Smooth muscle cell (in vitro differentiated cells): Measurements from ENCODE around the gene C10orf67. TPM values are rescaled to one million over a fixed set of nuclear protein-coding genes. Genes with fewer than 3 reads are reported as not detected.
A peak's percentile ranks its signal among the peaks of the same experiment; 100 is the strongest.
"Not testable (repeated sequence)": the region's sequence is repeated elsewhere in the genome, so short reads cannot be mapped to it uniquely, and the experiment has no call there.

Source experiments
- DNase-seq: peaks from one replicate; lab custom pipeline; 2025; ENCODE audit not compliant: unreplicated experiment; lab: John Stamatoyannopoulos, UW
- H2AFZ ChIP-seq: fragments of 200-600 bp; sonication (generic); 2 replicates; pipeline ENCODE4 v1.6.0; 2016; ENCODE audit warnings: antibody characterized with exemption, low read depth, mild to moderate bottlenecking
- H3F3A ChIP-seq: fragments of 200-600 bp; sonication (generic); 2 replicates; pipeline ENCODE4 v1.6.0; 2017; ENCODE audit warnings: antibody characterized with exemption, low read depth
- H3K27ac ChIP-seq: fragments of 200-600 bp; sonication (generic); 2 replicates; pipeline ENCODE4 v1.5.1; 2016; ENCODE audit warnings: low read depth, mild to moderate bottlenecking
- H3K27me3 ChIP-seq: fragments of 200-600 bp; sonication (generic); 2 replicates; pipeline ENCODE4 v1.6.1; 2016; ENCODE audit warnings: low read depth, mild to moderate bottlenecking
- H3K36me3 ChIP-seq: fragments of 200-600 bp; sonication (generic); 2 replicates; pipeline ENCODE4 v1.5.1; 2016; ENCODE audit warnings: low read depth
- H3K4me1 ChIP-seq: fragments of 200-600 bp; sonication (generic); 2 replicates; pipeline ENCODE4 v1.5.1; 2016; ENCODE audit warnings: low read depth
- H3K4me2 ChIP-seq: fragments of 200-600 bp; sonication (generic); 2 replicates; pipeline ENCODE4 v1.6.0; 2016; ENCODE audit warnings: mild to moderate bottlenecking
- H3K4me3 ChIP-seq: fragments of 200-600 bp; sonication (generic); 2 replicates; pipeline ENCODE4 v1.5.1; 2016; ENCODE audit warnings: mild to moderate bottlenecking
- H3K79me2 ChIP-seq: fragments of 200-600 bp; sonication (generic); 2 replicates; pipeline ENCODE4 v1.6.0; 2016; ENCODE audit warnings: low read depth, mild to moderate bottlenecking
- H3K9ac ChIP-seq: fragments of 200-600 bp; sonication (generic); 2 replicates; pipeline ENCODE4 v1.6.0; 2016; ENCODE audit warnings: low read depth
- H3K9me3 ChIP-seq: fragments of 200-600 bp; sonication (generic); replicated peaks from 2 replicates; pipeline ENCODE4 v1.5.1; 2016; ENCODE audit warnings: low read depth
- H4K20me1 ChIP-seq: fragments of 200-600 bp; sonication (generic); 2 replicates; pipeline ENCODE4 v1.6.0; 2016; ENCODE audit warnings: low read depth
- CTCF ChIP-seq: fragments of 200-600 bp; sonication (generic); IDR thresholded peaks from 2 replicates; pipeline ENCODE4 v1.5.1; 2017; ENCODE audit warnings: borderline replicate concordance, mild to moderate bottlenecking, antibody characterized with exemption; ENCODE audit not compliant: insufficient read depth, poor library complexity, severe bottlenecking
- WGBS: methylation state at CpG from one replicate; pipeline ENCODE4 v1.1.7; 2016; ENCODE audit warnings: low lambda C conversion rate; 5-methylcytosine and 5-hydroxymethylcytosine counted together
- polyA plus RNA-seq: library from polyadenylated mRNA; unstranded; fragments of >200 nt; fragmentation: Nextera tagmentation; extraction: Ambion mirVana; gene quantifications from 2 replicates; pipeline ENCODE4 v1.2.1, GENCODE V29; 2016
- total RNA-seq: library from RNA; depleted of rRNA; stranded (reverse); fragments of >200 nt; gene quantifications from 2 replicates; pipeline ENCODE4 v1.2.3, GENCODE V29; 2014

The C10orf67 gene
- total and polyA plus RNA-seq, 2 experiments from 2014 or later = not detected

GRCh38 chr10:23311034-23311433 lies 33.6 kb downstream of the C10orf67 start:
- Histone ChIP-seq H4K20me1 (no peaks in the 10 kb centered on the region), H3F3A (no peaks in the 10 kb centered on the region), H3K4me3 (no peak overlapping the region), H3K4me1 (no peaks in the 10 kb centered on the region), H3K79me2 (no peaks in the 10 kb centered on the region), H3K9ac (no peak overlapping the region), H3K9me3 (no peaks in the 10 kb centered on the region), H2AFZ (no peak overlapping the region), H3K4me2 (no peak overlapping the region), H3K27me3 (peaks cover 43% of the 10 kb centered on the region), H3K27ac (no peak overlapping the region), H3K36me3 (no peaks in the 10 kb centered on the region)
- WGBS = 79% methylated on average over 1 of the region's 1 CpG
- no peak for DNase-seq
- no peak for TF ChIP-seq CTCF

- H3K4me3 ChIP-seq = no peak overlapping the region
- no peaks in the 10 kb centered on the region for H4K20me1 ChIP-seq
- H3K4me2 ChIP-seq = no peak overlapping the region
- H3K9ac ChIP-seq = no peak overlapping the region
- no peak overlapping the region for H3K27ac ChIP-seq
- no peaks in the 10 kb centered on the region for H3F3A ChIP-seq
- TF ChIP-seq CTCF = no peak
- no peak for DNase-seq
- 65% methylated on average over 1 of the region's 1 CpG for WGBS
- H3K4me1 ChIP-seq = no peaks in the 10 kb centered on the region
- H3K27me3 ChIP-seq = peaks cover 43% of the 10 kb centered on the region
- no peaks in the 10 kb centered on the region for H3K9me3 ChIP-seq
- H2AFZ ChIP-seq = no peak overlapping the region
- no peaks in the 10 kb centered on the region for H3K36me3 ChIP-seq
- no peaks in the 10 kb centered on the region for H3K79me2 ChIP-seq
Measured at GRCh38 chr10:23310404-23310803, 34.2 kb downstream of the C10orf67 start.

GRCh38 chr10:23299961-23300360 lies 44.6 kb downstream of the C10orf67 start:
- not testable (repeated sequence) for H3K36me3 ChIP-seq, H4K20me1 ChIP-seq, H3K4me2 ChIP-seq, H3F3A ChIP-seq, H3K9me3 ChIP-seq, H3K4me1 ChIP-seq, H3K79me2 ChIP-seq, H3K9ac ChIP-seq, H3K27ac ChIP-seq, H2AFZ ChIP-seq, DNase-seq, H3K27me3 ChIP-seq, H3K4me3 ChIP-seq
- WGBS = 90% methylated on average over 7 of the region's 7 CpGs

GRCh38 chr10:23294638-23295247 lies 49.9 kb downstream of the C10orf67 start:
- Histone ChIP-seq H3K4me2 (no peak overlapping the region), H3K79me2 (no peaks in the 10 kb centered on the region), H4K20me1 (no peaks in the 10 kb centered on the region), H3K27ac (no peak overlapping the region), H3K4me1 (peaks cover 4% of the 10 kb centered on the region), H3K9me3 (no peaks in the 10 kb centered on the region), H2AFZ (no peak overlapping the region), H3K9ac (no peak overlapping the region), H3K27me3 (peaks cover 8% of the 10 kb centered on the region), H3K4me3 (no peak overlapping the region), H3F3A (no peaks in the 10 kb centered on the region), H3K36me3 (no peaks in the 10 kb centered on the region)
- DNase-seq = no peak
- TF ChIP-seq CTCF = peak; percentile 63
- 56% methylated on average over 5 of the region's 5 CpGs for WGBS
